Middle frontal gyrus (tissue), 1 donor: ENCODE measurements around the gene FAM83C.
"Not testable (repeated sequence)": the region's sequence is repeated elsewhere in the genome, so short reads cannot be mapped to it uniquely, and the experiment has no call there.

ENCODE experiments used
- DNase-seq: peaks from one replicate; pipeline ENCODE4 v3.0.0-alpha.2; 2015; ENCODE audit warnings: low spot score; ENCODE audit errors: extremely low spot score

The FAM83C gene

DNA sequence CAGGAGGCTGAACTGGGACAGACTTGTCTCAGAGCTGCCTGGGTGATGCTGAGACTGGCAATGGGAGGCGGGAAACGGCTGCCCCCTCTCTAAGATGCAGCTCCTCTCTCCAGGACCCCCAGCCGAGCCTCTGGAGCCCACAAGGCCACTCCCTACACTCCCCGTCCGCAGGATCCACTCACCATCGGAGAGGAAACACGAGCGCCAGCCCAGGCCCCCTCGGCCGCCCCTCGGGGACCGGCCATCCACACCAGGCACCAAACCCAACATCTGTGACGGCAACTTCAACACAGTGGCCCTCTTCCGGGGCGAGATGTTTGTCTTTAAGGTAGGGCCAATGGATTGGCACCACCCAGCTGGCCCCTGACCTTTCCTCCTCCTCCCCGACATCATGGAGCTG lies 25.1 kb downstream of the FAM83C start:
- DNase-seq: no peak

DNA sequence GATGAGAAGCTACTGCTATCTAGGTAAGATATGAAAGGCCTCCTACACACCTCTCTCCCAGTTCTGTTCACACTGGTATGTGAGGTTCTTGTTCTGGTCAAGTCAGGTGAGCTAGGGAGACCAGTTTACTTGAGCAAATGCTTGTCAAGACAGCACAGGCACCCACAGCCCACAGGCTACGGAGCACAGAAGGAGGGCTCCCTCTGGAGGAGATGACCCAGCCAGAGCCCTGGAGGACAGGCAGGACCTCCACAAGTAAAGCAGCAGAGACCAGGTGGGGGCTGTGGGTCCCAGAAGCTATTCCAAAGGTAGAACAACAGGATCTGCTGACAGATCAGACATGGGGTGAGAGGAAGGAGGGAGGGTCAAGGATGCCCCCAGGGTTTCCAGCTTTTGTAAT lies 27.5 kb downstream of the FAM83C start:
- DNase-seq: no peak

DNA sequence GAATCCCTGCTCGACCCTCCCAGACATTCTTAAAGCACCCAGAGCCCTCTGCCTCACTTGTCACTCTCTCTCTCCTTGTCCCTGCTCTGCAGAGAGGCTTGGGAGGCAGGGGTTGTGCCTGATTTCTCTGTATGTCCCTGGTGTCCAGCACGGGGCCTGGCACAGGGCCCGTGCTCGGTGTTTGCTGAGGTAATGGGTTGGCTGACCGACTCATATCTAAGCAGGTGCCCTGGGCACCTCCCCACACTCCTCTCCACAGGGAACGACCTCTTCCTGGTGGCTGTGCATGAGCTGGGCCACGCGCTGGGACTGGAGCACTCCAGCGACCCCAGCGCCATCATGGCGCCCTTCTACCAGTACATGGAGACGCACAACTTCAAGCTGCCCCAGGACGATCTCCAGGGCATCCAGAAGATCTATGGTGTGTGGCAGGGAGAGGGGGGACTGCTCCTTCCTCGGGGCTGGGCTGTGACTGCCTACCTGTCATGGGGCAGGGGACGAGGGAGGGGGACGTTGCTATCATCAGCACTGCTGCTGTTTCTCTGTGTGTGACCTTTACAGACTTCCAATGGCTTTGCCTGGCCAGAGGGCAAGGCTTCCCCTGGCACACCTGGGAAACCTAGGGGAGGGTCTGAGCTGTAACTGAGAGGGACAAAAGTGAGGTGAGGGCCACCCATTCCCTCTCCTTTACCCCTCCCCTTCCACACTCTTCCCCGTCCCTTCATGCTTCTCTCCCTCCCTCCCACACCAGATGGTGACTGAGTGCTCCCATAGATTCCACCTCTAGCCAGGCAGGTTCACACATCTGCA lies 28.5 kb downstream of the FAM83C start:
- no peak for DNase-seq

DNA sequence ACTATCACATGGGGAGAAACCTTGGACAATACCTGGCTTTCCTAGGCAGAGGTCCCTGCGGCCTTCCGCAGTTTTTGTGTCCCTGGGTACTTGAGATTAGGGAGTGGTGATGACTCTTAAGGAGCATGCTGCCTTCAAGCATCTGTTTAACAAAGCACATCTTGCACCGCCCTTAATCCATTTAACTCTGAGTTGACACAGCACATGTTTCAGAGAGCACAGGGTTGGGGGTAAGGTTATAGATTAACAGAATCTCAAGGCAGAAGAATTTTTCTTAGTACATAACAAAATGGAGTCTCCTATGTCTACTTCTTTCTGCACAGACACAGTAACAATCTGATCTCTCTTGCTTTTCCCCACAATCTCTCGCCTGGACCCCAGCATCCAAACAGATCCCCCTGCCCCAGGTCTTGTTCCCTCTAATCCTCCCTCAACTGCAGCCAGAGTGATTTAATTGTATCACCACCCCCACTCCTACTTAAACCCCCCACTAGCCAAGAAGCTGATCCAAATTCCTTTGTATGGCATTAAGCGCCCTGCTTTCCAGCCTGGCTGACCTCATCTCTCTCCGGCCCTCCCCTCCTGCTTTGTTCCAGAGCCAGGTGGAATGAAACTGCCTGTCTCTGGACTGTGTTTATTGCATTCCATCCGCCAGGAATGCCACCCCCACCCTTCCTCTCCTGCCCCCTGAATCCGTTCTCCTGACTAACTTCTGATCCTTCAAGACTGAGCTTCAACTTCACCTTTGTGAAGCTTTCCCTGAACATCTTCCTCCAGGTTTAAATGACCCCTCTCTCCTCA lies 29.3 kb downstream of the FAM83C start:
- not testable (repeated sequence) for DNase-seq

DNA sequence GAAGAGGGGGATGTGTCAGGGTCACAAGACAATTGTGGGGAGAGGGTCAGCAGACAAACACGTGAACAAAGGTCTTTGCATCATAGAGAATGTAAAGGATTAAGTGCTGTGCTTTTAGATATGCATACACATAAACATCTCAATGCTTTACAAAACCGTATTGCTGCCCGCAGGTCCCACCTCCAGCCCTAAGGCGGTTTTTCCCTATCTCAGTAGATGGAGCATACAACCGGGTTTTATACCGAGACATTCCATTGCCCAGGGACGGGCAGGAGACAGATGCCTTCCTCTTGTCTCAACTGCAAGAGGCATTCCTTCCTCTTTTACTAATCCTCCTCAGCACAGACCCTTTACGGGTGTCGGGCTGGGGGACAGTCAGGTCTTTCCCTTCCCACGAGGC lies 29.9 kb downstream of the FAM83C start:
- not testable (repeated sequence) for DNase-seq

DNA sequence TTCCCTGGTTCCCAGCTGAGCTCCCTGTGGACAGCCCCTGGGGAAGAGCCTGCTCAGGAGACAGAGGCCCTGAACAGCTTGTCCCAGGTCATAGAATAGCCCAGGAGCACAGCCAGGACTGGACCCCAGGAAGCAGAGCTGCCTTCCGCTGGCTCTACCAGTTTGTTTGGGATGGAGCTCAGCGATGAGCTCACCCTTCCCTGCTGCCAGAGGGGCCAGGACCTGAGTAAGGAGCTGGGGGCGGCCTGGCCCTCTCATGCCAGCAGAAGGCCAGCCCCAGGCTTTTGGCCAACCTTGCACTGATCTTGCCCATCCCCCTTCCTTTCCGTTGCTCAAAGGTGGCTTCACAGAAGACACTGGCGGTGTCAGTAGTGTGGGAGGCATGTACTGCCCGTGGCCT lies 31.8 kb downstream of the FAM83C start:
- no peak for DNase-seq

DNA sequence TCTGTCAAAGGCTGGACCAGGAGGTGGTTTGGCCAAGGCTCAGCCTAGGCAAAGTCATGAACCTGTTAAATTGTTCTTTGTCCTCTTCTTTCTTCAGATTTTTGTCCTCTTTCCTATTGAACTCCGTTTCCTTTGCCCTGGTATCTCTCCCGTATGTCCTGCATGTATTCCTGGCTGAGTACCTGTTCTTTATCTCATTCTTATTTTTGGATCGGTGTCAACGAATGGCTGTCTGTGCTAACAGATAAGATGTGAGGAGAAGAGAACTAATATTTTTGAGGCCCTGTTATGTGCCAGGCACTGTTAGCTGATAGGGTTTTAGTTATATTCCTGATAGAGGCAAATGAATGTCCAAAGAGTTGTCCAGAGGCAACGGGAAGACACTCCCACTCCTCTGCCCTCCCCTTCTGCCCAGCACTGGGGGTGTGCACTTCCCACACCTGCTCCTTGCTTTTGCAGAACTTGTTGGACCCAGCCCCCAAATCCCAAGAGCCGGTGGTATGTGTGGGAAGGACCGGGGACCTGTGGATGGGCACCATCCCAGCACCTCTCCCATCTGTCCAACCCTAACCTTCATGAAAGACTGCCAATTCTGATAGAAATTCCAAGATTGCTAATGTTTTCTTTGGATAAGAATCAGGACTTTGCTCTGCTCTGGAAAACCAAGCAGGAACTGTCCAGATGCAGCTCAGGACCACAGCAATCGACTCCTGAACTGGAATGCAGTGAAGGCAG lies 34.9 kb downstream of the FAM83C start:
- DNase-seq: no peak

DNA sequence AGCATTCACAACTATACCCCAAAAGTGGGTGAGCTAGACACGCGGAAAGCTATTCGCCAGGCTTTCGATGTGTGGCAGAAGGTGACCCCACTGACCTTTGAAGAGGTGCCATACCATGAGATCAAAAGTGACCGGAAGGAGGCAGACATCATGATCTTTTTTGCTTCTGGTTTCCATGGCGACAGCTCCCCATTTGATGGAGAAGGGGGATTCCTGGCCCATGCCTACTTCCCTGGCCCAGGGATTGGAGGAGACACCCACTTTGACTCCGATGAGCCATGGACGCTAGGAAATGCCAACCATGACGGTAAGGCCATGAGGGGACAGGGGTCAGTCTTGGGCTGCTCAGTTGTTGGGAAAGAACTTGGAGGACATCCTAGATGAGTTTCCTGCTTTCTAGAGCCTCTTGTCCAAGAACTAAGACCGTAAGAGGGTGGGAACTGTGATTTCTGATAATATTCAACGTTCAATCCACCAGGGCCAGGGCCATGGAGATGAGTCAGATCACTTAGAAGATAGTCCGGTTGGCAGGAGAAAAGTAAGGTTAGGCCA lies 37.7 kb downstream of the FAM83C start:
- no peak for DNase-seq

DNA sequence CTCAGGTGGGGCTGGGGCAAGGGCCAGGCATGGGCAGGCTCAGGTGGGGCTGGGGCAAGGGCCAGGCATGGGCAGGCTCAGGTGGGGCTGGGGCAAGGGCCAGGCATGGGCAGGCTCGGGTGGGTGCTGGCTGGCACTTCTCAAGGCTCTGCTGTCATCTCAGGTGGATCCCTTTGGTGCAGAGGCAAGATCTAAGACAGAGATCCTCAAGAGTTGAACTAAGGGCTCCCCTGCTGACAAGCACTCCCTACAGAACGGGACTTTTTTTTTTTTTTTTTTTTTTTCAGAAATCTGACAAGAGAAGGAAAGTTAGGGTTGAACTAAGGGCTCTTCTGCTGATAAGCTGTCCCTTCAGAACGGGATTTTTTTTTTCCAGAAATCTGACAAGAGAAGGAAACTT lies 39.2 kb downstream of the FAM83C start:
- no peak for DNase-seq

DNA sequence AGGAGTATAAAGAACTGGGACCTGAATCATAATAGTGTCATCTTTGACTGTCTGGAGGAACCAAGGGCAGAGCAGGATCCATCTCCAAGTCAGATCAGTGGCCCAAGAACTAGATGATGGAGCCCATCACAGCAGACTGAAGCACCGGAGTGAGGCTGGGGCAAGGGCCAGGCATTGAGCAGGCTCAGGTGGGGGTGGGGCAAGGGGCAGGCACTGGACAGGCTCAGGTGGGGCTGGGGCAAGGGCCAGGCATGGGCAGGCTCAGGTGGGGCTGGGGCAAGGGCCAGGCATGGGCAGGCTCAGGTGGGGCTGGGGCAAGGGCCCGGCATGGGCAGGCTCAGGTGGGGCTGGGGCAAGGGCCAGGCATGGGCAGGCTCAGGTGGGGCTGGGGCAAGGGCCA lies 39.6 kb downstream of the FAM83C start:
- DNase-seq: not testable (repeated sequence)

DNA sequence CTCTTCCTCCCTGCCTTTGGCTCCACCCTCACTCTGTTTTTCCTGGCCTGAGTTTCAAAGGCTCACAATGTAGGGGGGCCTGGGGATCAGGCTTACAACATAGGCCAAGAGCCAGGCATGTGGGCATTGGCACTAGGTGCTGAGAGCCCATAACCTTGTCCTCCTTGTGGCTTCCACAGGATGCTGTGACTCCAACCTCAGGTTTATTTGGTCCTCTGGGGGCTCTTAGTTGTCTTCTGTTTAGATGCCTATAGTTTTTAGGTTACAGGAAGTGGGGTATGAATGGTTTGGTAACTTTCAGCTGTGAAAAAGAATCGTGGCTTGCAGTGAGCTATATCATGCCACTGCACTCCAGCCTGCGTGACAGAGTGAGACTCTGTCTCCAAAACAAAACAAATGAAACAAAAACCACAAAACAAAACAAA lies 40.2 kb downstream of the FAM83C start:
- DNase-seq: no peak

DNA sequence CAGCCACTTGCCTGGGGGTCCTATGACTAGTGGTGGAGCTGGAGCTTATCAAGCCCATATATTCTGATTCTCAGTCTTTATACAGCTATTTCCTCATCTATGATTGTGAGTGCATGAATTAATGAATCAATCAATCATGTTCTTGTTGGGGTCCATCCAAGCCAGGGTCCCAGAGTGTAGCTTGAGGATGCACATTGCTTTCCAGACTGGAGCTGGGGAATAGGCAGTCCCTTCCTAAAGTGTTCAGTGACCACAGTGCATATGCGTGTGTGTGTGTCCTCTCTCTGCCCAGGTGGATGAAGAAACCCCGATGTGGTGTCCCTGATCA lies 40.6 kb downstream of the FAM83C start:
- DNase-seq: no peak

DNA sequence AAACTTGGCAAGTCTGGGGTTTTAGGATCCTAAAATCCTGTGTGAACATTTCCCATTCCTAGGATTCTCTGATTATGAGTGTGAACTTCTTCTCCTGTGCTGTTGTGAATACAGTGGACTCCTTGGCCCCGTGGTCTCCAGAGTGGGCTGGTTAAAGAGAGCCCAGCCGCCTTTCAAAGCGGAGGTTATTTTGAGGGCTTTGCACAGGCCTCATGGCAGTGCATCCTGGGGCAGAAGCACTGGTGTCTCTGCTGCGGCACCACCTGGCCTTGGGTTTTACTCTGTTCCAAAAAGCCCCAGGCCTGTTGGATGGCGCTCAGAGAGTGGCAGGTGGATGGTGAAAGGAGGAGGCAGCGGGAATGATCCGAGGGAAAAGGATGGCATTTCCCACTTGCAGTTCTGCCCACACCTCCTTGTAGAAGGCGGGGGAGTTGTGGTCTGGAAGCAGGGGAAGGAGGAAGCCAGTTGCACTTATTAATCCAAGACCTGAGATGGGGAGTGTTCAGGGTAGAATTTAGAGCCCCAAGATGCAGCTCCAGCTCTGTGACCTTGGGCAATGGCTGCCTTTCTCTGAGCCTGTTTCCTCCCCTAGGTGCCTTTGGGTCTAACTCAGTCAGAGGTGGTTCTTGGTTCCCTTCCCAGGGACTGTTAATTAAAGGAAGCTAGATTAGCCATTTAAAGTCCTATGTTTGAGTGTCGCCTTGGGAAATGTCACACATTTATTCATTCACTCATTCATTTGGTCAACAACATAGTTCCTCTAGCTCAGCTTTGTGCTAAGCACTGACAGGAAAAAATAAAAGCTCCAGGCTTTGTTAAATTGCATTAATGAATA lies 43.4 kb downstream of the FAM83C start:
- DNase-seq: no peak

DNA sequence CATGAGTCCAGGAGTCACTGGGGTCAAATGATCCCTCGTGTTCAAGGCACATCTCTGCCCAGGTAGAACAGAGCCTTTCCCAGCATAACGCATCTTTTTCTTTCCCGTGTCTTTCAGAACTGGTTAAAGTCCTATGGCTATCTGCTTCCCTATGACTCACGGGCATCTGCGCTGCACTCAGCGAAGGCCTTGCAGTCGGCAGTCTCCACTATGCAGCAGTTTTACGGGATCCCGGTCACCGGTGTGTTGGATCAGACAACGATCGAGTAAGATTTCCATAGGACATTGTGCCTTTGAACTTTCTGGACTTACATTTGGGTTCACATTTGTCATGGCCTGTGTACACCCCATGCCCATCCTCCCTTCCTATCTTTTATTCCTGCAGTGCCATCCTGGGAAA lies 45.5 kb downstream of the FAM83C start:
- DNase-seq: no peak

DNA sequence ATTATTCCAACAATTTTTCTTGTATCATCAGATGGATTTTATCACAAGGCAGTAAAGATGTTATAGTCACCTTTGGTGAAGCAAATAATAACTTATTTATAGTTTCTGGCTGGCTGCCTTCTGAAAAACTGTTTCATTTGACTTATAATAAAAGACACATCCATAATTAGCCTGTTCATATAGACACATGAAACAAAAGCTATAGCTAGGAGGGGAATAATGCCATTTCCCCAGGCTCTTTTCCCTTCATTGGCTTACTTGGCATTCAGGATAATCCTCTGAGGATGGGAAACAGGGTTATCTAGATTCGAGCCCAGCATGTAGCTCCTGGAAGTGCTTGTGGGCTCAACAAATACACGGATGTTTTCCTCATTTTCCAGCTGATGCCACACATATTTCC lies 48.2 kb downstream of the FAM83C start:
- no peak for DNase-seq

DNA sequence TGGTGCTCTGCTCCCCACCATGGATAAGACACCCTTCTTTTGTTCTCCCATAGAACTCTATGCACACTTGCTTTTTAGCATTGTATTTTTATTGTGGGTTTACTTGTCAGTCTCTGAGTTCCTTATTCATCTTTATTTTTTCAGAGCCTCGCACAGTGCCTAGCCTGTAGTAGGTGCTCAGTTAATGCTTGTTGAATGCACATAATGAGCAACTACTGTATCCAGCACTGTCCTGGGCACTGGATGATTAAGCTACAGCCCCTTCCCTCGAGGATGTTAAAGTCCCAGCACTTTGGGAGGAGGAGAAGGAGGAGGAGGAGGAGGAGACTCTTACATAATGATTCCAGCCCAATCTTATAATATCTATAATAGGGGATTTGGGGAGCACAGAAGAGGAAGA lies 48.9 kb downstream of the FAM83C start:
- DNase-seq: no peak

DNA sequence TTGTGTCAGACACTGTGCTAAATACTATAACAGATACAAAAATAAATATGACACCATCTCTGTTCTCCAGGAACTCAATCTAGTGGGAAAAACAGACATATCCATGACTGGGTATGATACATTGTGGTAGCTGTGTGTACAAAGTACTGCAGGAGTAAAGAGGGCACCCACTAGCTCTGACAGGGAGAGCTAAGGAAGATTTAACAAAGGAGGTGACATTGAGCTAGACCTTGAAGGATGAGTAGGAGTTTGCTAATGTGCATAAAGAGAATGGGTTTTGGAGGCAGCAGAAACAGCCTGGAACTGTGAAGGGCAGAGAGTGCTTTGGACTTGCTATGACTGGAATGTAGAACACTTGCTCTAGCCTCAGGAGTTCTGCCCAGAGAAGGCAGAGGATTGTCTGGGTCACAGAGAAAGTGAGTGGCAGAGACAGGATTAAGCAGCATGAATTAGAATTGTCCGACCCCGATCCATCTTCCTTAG lies 51.4 kb downstream of the FAM83C start:
- no peak for DNase-seq

DNA sequence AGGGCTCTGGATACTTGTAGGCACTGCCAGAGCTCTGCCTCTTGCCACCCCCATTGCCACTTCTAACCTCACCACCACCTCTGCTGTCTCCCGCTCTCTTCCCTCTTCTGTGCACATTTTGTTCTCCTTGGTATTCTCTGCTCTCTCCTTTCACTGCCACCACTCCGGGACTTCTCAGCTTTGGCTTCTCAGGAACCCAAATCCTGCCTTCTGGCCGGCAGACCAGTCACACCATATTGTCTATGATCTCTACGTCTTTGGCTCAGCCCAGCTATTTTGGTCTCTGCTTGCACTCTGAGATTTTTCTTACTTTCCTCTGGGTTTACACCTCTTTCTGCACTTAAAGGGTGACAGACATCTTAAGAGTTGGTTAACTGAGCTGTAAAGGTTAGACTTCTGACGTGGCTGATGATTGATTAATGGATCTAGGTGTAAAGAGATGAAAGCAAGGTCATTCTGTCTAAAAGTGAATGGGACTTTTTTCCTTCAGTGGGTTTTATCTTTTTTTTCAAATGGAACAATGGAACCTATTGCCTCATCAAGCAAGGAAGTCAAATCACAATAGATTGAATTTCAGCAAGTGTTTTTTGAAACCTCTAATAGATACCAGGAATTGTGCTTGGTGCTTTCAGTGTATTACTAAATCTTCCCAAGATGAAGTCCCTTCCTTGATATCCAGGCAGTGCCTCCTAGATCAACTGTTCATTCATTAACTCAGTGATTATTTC lies 52.0 kb downstream of the FAM83C start:
- no peak for DNase-seq

DNA sequence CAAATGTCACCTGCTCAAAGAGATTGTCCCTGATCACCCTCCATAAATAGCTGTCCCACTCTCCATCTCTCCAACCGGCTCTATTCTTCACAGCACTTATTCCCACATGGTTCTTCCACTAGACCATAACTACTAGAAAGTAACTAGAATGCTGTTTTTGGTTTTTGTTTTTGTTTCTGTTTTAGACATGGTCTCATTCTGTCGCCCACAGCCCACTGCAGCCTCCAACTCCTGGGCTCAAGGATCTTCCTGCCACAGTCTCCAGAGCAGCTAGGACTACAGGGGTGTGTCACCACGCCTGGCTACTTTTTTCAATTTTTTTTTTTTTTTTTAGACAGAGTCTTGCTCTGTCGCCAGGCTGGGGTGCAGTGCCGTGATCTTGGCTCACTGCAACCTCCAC lies 53.5 kb downstream of the FAM83C start:
- DNase-seq: no peak

DNA sequence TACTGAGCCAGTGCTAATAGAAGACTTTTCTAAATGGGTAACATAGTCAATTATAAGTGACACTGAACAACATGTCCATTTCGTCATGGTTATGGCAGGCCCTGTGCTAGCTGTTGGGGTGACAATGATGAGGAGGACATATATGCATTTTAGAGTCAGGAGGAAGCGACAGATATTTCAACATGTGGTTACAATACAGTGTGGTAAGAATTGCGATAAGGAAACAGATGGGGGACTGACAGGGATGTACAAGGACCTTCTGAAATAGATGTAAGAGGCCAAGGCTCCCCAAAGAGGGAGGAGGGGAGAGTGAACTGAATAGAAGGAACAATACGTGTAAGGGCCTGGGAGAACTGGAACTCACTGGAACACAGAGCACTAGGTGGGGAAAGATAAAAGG lies 54.1 kb downstream of the FAM83C start:
- DNase-seq: no peak
